NK-92 (cell line): Measurements from ENCODE around the gene MAML3.

Experiments used
- DNase-seq: peaks from one replicate; lab custom pipeline; 2025; ENCODE audit not compliant: unreplicated experiment; lab: John Stamatoyannopoulos, UW

Gene MAML3

DNA sequence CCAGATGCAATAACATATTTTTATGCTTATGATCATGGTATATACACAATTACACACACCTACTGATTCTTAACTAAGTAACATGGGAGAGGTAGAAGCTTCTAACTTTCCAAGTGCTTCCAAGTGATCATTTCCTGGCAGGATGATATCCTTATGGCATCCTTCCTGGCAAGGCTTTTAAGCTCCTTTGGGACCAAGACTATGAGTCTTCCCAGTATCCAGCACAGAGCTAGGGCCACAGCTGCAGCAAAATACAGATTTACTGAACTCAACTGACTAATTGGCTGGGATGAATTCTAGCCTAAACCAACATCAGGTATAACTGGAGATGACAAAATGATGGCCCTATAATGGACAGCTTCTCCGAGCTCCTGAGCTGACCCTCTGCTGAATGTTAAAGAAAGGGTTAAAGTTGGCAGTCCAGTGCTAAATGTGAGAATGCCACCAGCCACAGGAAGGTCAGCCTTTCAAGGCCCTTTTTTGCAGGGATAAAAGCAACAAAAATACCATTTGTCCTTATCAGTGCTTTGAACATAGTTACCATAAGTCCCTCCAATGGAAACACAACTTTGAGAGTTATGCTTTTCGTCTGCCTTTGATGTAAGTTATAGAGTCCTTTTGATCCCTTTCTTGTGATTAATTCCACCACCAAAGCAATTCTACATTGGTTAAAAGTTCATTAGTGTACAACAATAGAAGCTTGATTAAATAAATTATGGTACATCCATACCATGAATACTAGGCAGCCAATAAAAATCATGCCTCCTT is 415.0 kb downstream of the MAML3 start:
- DNase-seq = no peak

DNA sequence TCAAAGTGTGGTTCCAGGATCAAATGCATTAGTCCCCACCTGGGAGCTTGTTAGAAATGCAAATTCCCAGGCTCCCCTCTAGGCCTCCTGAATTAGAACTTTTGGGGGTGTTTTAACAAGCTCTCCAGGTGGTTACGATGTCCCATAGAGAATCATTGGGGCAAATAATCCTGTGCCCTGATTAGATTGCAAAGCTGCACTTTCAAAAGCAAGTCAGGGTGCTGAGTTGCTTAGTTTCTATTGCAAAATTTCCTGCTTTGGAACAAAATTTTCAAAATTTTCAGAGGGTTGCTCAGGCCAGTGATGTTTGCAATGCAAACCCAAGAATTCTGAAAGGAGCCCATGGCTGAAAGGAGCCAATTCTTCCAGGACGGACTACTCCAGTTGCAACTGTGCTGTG is 417.3 kb downstream of the MAML3 start:
- no peak for DNase-seq

DNA sequence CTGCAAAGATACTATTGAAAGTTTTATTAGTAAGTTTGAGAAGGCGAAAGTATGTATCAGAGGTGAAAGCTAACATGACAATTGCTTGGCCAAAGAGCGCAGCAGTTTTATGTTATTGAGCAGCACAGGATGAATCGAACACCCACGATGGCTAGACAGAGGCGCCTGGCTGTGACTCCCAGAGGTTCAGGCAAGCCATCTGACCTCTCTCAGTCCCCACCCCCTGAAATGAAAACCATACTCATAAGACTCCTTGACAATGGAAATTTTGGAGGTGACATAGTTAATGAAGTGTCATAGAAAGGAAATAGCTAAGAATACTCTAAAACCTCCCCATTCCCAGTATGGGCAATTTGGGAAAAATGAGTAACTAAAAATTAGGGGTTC is 417.7 kb downstream of the MAML3 start:
- no peak for DNase-seq

DNA sequence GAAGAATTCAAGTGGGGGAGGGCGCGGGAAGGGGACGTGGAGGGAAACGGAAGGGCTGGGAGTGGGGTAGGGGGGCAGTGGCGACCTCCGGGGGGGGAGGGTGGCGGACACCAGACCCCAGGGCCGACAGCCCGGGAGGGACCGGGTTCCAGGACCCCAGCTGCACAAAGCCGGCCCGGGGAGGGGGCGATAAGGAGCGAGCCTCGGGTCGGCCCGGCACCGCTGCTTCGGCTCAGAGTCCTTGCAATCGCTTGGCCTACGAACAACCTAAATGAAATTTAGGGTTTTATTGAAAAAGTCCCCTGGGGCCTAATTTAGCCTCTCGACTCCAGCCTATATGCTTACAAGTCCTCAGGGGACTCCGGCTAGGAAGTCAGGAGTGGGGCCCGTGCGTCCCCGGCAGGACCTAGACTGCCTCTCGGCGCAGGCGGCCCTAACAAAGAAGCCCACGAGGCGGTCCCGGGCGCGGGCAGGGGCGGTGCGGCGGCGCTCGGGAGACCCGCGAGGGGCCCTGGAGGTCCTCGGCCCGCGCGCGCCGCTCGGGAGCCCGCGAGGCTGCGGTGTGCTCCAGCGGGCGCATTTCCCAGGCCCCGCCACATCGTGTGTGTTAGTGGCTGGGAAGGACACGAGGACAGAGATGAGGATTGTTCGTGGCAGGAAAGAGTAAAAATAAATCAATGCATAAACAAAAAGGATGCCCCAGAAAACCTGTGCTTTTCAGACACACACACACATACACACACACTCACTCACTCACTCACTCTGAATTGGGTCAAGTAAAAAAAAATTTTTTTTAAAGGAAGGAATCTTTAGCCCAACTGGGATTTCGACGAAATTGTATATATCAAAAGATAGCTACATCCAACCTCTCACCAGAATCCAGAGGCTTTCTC is 418.4 kb downstream of the MAML3 start:
- no peak for DNase-seq

DNA sequence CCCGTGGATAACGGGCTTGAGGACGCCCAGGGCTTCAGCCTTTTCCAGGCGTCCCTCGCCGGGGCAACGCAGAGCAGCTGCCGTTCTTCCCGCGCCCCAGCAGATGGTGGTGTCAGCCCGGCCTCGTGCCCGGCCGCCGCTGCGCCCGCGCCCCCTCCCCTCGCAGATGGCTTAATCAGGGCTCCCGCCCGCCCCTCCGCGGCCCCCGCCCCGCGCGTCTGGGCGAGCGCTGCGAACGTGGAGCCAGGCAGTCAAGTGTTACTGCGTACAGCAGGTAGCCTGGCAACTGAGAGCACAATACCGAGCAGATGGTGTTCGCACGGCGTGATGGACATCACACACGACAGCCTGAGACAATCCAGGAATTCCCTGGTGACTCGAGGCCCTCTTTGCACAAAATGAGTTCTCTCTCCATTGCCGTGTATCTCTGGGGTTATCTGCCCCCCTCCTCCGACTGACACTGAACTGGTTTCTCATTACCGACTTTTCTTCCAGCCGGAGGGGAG is 419.1 kb downstream of the MAML3 start:
- no peak for DNase-seq

DNA sequence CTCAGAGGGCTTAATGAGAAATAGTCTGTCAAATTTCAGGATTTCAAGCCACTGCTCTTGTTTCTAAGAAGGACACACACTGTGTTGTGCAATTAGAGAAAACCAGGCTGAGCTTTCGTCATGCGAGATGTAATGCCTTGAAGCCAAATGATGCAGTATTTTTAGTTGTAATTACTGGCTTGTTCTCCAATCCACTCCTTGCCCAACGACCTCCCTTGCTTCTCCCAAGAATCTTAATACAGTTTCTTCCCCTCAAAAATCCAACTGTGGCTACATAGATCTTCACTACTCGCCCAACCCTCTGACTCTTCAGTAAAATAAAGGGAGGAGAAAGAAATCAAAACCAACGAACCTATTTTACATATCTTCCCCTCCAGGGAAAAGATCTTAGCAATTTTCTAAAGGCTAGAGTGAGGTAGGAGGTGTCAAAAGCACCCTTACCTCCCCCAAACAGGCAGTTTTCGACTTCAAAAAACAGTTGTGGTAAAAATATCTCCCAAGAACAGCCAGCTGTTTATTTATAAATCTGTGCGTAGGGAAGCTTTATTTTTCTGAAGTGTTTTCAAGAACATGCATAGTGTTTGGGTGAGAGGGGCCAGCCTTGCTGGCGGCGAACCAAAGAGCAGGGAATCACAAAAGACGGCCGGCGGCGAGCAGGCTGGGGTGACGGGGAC is 419.6 kb downstream of the MAML3 start:
- DNase-seq = no peak

DNA sequence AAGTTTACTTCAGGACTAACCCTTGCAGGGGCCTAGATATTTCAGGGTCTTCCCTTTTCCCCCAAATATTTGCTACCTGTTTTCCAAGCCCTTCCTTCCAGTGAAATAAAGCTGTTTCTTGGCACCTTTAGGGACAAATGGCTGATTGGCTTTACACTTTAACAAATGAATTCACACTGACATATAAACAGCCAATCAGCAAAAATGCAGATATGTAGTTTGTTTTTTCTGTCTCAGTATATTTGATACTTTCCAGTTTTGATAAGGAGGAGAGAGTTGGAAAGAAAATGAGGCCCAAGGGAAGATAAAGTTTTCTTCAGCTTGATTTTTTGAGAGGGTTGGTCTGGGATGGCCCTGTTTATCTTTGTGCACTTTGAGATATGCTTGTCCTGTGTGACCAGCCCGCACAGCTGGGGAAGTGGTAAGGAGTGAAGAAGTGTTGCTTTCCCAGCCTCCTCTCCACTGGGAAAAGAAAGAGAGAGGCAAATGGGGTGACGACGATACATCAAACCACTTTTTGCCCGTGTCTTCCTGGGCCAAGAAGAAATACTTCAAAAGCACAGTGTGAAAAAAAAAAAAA is 420.9 kb downstream of the MAML3 start:
- no peak for DNase-seq

DNA sequence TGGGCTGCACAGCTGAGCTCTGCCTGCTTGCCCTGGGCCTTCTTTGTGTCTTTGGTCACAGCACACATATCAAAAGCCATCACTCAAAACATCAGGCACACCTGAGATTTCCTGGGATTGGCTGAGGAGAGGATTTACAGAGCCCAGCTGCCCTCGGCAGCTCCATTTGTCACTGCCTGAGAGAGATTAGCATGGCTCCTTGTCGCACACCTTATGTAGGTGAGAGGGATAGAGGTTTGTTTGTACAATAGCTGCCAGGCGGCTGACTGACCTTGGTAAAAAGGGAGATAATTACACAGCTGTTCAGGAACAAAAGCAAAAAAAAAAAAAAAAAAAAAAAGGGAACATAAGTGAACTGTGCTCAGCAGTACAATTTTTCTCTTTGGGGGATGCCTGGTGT is 425.1 kb downstream of the MAML3 start:
- DNase-seq = no peak

DNA sequence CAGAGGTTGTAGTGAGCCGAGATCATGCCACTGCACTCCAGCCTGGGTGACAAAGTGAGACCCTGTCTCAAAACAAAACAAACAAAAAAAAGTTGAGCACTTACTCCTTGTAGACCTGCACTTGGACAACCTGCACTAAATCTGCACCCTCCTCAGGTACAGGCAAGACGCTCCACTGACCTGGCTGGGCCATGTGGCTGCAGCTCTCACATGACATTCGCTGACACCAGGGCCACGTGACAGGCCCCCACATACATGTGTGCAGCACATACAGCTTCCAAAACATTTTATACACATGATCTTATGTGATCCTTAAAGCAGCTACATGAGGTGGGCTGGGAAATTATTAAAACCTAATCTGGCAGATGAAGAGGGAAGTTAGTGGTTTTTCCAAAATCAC is 425.8 kb downstream of the MAML3 start:
- DNase-seq = no peak

DNA sequence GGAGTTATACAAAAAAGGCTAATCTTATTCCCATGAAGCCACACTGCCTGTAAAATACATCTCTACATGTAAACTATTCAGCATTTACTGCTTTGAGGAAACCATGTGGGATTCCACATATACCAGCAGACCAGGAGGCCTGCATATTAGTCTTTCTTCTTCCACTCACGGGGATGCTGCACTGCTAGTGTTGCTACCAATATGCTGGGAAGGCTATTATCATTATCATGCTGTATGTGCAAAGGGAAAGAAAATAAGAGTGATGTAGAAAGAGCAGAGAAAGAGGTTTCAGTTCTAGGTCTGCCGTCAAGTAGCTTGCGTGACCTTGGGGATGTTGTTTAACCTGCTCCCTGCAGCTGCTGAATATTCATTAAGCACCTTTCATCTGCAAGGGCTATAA is 427.4 kb downstream of the MAML3 start:
- no peak for DNase-seq

DNA sequence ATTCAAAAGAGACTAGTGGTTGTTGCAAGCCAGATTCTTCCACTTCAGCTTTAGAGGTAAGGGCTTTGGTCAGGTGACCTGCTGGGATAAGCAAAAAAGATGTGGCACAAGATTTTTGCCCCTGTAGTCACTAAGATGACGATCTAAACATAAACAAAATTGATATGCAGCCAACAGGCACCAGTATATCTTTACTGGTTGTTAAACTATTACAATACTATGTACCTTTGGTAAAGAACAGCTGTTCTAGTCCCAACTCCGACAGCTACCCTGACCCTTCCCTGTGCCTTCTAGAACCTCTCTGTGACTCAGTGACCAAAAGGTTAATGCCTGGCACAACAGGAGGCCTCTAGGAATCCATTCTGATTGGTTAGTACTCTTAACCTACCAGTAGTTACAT is 428.7 kb downstream of the MAML3 start:
- no peak for DNase-seq

DNA sequence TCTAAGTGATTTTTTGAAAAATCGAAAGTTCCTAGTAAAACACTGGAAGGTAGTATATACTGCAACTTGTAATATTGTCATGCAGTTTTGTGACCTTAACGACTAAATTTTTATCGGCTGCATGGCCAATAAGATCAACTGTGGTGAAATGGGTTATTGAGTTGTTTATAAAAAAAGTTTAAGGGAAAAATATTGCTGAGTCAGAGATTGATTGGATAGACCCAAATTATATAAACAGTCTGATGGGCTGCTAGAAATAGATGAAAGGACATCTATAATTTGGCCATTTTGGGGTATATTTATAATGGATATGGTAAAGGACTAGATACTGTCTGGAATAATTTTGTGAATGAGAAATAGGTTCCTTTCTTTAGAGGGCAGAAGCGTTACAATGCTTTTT is 432.2 kb downstream of the MAML3 start:
- DNase-seq = no peak

DNA sequence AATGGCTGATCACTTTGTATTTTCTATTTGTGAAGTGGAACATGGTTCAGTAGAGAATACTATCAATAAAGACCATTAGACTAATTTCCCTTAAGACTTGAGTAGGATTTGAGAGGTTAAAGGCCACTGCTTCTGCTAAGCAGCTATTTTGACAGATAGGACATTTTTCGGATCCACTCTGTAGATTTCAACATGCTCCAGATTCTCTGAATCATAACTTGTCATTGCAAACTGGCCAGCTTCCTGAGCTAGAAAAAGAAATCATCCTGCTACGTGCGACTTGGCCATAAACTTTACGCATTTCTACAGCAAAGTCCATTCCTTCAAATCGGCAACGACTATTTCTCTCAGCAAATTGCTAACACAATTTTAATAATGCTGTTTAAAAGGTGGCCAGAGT is 433.2 kb downstream of the MAML3 start:
- no peak for DNase-seq

DNA sequence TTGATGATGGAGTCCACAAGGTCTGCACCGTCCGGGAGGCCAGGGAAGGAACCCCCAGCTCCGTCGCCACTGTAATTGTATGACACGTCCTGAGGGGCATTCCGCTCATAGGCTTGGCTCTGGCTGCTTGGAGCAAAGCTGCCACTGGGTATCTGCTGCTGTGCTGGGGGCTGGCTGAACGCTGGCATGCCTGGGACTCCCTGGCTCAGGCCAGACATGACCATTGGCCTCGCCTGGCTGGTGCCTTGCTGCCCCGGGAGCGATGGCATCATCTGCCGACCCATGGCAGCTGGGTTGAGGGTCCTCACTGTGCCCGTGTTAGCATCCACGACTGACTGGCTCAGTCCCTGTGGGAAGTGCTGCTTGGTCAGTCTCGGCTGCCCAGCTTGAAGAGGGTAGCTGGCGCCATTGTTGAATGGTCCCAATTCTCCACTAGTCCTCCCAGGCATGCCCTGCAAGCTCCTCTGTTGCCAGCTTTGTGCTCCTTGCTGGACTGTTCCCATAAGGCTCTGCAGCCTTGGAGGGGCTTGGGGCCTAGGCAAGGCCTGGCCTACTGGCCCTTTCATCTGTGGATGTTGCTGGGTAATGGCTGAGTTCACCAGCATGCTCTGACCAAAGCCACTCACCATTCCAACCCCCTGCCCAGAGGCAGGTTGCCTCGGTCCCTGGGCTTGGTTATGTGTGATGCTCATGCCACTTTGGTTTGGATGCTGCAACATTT is 434.4 kb downstream of the MAML3 start:
- no peak for DNase-seq

DNA sequence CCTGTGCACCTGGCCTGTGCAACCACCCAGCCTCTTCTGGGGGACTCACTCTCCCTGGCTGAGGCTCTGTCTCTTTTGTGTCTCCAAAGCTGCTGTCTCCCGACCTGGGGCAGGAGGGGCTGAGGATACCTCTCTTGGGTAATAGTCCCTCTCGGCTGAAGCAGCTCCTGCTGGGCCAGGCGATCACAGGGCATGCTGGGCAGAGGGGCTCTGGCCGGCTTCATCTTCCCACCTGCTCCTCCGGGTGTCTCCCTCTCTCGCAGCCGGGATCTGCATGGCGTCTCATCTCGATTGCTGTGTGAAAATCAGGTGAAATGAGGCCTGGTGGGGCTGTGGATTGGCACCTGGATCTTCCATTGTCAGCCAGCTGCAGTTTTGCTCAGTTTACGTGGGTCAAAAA is 435.2 kb downstream of the MAML3 start:
- DNase-seq = no peak

DNA sequence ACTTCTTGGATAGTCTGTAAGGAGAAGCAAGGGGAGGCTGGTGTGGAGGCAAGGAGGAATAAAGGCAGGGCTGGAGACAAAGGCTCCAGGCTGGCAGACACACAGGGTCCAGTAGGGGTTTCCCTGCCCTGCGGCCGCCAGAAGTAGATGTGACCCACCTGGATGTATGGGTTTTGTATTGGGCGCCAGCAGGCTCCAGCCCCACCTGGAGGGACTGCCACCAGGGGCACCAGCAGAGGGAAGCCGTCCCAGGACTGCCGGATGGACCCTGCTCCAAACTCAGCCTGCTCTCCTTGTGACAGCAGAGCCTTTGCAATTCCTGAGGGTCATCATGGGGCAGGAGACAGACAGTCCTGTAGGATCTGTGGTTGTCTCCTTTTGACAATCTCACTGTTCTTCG is 435.6 kb downstream of the MAML3 start:
- no peak for DNase-seq

DNA sequence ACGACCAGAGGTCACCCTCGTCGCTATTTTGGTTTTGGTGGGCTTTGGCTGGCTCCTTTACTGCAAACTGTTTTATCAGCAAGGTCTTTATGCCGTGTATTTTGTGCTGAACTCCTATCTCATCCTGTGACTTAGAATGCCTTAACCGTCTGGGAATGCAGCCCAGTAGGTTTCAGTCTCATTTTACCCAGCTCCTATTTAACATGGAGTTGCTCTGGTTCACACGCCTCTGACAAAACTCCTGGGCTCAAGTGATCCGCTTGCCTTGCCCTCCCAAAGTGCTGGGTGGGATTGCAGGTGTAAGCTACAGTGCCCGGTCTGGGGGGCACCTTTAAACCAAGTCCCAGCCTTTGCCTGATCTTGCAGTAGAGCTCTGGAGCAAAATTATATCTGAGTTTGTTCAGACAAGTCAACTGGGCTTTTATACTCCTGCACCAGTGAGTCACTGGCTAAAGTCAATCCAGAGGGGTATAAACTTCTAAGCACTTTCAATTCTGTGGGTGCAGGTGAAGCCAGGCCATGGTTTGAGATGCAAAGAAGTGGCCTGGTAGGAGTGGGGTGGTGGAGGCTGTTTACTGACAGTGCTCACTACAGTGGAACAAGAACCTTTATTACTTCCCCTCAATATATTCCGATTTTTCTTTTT is 438.1 kb downstream of the MAML3 start:
- no peak for DNase-seq

DNA sequence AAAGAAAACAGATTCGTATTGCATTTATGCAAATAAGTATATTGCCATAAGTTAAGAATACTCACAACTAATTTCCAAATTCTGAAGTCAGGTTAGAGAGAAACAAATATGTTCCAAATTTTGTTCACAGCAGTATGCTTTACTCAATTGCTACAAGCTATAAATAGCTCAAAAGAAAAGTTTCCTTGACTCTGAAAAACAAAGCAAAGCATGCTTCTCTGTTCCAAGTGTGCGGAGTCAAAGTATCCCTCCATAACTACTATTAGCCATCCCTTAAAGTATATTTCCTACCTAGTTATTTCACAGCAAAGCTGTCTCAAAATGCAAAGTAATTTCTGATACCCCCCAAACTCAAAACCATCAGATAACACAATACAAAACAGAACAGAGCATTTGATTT is 441.1 kb downstream of the MAML3 start:
- no peak for DNase-seq

DNA sequence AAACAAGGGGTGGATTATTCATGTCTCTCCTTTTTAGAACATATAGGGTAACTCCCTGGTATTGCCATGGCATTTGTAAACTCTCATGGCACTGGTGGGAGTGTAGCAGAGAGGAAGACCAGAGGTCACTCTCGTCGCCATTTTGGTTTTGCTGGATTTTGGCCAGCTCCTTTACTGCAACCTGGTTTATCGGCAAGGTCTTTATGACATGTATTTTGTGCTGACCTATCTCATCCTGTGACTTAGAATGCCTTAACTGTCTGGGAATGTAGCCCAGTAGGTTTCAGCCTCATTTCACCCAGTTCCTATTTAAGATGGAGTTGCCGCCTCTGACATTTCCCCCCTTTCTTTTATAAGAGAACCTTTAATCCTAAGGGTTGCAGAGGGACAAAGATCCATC is 442.5 kb downstream of the MAML3 start:
- DNase-seq = no peak

DNA sequence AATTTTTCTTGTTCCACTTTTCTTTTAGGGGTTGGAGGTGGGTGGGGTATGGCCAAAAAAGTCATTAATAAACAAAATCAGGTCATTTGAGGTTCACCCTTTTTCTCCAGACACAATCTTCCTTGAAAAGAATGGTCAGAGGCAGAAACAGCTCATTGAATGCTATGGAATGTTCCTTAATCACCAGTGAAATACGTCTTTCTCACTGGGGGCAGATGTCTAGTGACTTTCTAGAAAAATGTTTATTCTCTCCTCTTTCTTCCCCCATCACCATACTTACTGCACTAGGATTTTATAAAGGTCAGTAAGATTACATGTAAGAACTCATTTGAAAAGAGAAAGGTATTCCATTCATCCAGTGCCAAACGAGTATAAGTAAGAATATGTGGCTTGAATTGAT is 443.9 kb downstream of the MAML3 start:
- no peak for DNase-seq
